Measurements from ENCODE around the gene COL5A3.

COL5A3 gene

DNA sequence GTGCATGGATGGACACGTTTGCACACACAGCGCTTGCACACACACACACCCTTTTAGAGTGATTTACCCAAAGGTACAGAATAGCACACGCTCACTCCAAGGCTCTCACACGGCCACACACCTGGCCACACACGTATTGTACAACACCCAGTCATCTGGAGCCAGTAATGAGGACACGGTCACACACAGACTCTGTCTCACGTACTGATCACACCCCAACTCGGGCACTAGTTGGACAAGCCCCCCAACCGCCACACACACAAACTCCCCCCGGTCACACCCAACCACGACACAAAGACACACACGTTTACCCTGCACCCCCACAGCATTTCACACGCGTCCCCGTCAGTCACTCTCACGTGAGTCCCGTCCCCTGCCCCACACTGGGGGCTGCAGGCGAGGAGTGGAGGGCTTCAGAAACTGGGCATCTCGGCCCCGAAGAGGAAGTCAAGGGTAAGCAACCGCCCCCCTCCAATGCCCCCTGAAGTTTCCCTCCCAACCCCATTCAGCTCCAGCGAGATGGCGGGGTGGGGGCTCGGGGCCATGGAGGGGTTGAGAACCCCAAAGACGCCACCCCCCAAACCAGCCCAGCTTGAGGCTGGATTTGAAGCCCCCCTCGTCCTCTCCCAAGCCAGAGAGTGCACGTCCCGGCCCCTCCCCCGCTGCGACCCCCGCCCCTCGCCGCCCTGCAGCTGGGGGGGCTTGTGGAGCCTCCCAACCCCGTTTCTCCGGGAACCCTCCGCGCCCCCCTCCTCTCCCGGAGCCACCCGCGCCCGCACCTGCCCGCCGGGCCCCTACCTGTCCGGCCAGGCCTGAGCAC is 74.6 kb downstream of the COL5A3 start:
- Histone ChIP-seq H4K8ac (ENCODE audit: low read length) (no peak overlapping the region), H3K27ac (ENCODE audit: low read length, poor library complexity, severe bottlenecking) (no peak overlapping the region), H3K9me3 (ENCODE audit: control insufficient read depth, low read length) (no peaks in the 10 kb centered on the region), H4K91ac (ENCODE audit: low read length) (no peak overlapping the region), H3K36me3 (ENCODE audit: control insufficient read depth in 1 of 2, insufficient read depth in 2 of 2, low read depth in 1 of 2, low read length in 2 of 2) (no peaks in the 10 kb centered on the region), H3K18ac (ENCODE audit: low read depth in 1 of 2, low read length in 2 of 2) (peak overlapping the region; percentile 4 to 28), H3K4me3 (ENCODE audit: insufficient read depth in 1 of 2, low read depth in 1 of 2, low read length in 2 of 2) (peak overlapping the region in 1 of 2 experiments; percentile 88), H3K14ac (ENCODE audit: low read length in 2 of 2) (peak overlapping the region in 1 of 2 experiments; percentile 40), H3K4me2 (ENCODE audit: low read length, poor library complexity, severe bottlenecking) (no peak overlapping the region), H2AK5ac (ENCODE audit: low read length, severe bottlenecking) (no peak overlapping the region), H2BK120ac (ENCODE audit: low read depth, low read length) (peak overlapping the region; percentile 39), H3K4me1 (ENCODE audit: control insufficient read depth, insufficient read depth, low read depth, low read length) (peaks cover 10% of the 10 kb centered on the region), H3K79me1 (replicated peaks; ENCODE audit: low read length, poor library complexity, severe bottlenecking) (no peaks in the 10 kb centered on the region), H3K4ac (ENCODE audit: low read depth in 1 of 2, low read length in 2 of 2) (peak overlapping the region in 1 of 2 experiments; percentile 7), H2BK12ac (ENCODE audit: low read length in 2 of 2) (peak overlapping the region in 1 of 2 experiments; percentile 40), H2AFZ (ENCODE audit: low read depth, low read length) (no peak overlapping the region), H2BK15ac (ENCODE audit: low read depth, poor library complexity, severe bottlenecking) (no peak overlapping the region), H3K27me3 (ENCODE audit: control insufficient read depth in 1 of 2, insufficient read depth in 1 of 2, low read length in 2 of 2) (peaks cover 33 to 52% of the 10 kb centered on the region in 2 experiments), H3K9ac (ENCODE audit: low read length) (peak overlapping the region; percentile 57), H2BK5ac (ENCODE audit: low read depth, low read length, poor library complexity, severe bottlenecking) (no peak overlapping the region), H3K23ac (ENCODE audit: low read length in 2 of 2) (no peak overlapping the region)
- no peak for DNase-seq
- 3% methylated on average over 32 of the region's 44 CpGs for WGBS

DNA sequence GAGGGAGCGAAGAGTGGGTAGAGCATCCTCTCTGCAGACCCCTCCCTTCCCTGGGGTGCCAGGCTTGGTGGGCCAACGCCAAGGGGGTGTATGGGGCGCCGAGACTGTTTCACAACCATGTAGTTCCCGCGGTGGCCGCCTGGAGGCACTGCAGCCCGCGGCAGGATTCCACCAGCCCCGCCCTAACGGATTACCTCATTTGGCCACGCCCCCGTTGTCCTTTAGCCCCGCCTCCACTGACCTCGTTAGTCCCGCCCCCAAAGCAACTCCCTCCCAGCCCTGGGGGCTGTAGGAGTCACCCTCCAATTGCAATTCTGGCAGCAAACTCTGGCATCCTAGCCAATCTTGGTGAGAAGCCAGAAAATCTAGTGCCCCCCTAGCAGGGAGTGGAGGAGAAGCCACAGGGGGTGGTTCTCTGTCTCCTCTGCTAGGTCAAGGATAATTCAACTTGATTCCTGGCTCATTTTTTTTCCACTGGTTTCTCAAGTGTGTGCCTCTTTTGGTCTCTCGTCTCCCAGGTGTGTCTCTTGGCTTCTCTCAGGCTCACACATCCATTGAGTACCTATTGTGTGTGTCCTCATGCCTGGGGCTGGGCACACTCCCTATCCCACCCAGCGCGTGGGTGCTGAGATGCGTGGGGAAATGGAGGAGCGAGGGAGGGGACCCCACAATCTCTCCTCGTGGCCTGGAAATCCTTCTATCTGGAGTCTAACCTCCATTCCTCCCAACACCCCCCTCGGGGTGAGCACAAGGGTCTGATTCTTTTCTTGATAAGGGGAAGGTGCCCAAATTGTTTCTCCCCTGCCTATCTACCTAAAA is 76.0 kb downstream of the COL5A3 start:
- peaks cover 10% of the 10 kb centered on the region for H3K4me1 ChIP-seq (ENCODE audit: control insufficient read depth, insufficient read depth, low read depth, low read length)
- H3K4me3 ChIP-seq (ENCODE audit: insufficient read depth in 1 of 2, low read depth in 1 of 2, low read length in 2 of 2) = peak overlapping the region in 1 of 2 experiments; percentile 88
- H3K23ac ChIP-seq (ENCODE audit: low read length in 2 of 2) = no peak overlapping the region
- no peaks in the 10 kb centered on the region for H3K9me3 ChIP-seq (ENCODE audit: control insufficient read depth, low read length)
- H2BK12ac ChIP-seq (ENCODE audit: low read length in 2 of 2) = no peak overlapping the region
- H3K9ac ChIP-seq (ENCODE audit: low read length) = peak overlapping the region; percentile 20
- DNase-seq = peak; percentile 72
- no peak overlapping the region for H3K14ac ChIP-seq (ENCODE audit: low read length in 2 of 2)
- peaks cover 33 to 47% of the 10 kb centered on the region in 2 experiments for H3K27me3 ChIP-seq (ENCODE audit: control insufficient read depth in 1 of 2, insufficient read depth in 1 of 2, low read length in 2 of 2)
- H3K36me3 ChIP-seq (ENCODE audit: control insufficient read depth in 1 of 2, insufficient read depth in 2 of 2, low read depth in 1 of 2, low read length in 2 of 2) = no peaks in the 10 kb centered on the region
- H3K18ac ChIP-seq (ENCODE audit: low read depth in 1 of 2, low read length in 2 of 2) = no peak overlapping the region
- H2BK5ac ChIP-seq (ENCODE audit: low read depth, low read length, poor library complexity, severe bottlenecking) = no peak overlapping the region
- H3K4me2 ChIP-seq (ENCODE audit: low read length, poor library complexity, severe bottlenecking) = no peak overlapping the region
- H2BK120ac ChIP-seq (ENCODE audit: low read depth, low read length) = no peak overlapping the region
- H4K91ac ChIP-seq (ENCODE audit: low read length) = no peak overlapping the region
- WGBS = 12% methylated on average over 19 of the region's 23 CpGs
- no peak overlapping the region for H3K27ac ChIP-seq (ENCODE audit: low read length, poor library complexity, severe bottlenecking)
- H2BK15ac ChIP-seq (ENCODE audit: low read depth, poor library complexity, severe bottlenecking) = no peak overlapping the region
- H3K79me1 ChIP-seq (replicated peaks; ENCODE audit: low read length, poor library complexity, severe bottlenecking) = no peaks in the 10 kb centered on the region
- no peak overlapping the region for H2AK5ac ChIP-seq (ENCODE audit: low read length, severe bottlenecking)
- no peak overlapping the region for H3K4ac ChIP-seq (ENCODE audit: low read depth in 1 of 2, low read length in 2 of 2)
- no peak overlapping the region for H4K8ac ChIP-seq (ENCODE audit: low read length)
- H2AFZ ChIP-seq (ENCODE audit: low read depth, low read length) = no peak overlapping the region

DNA sequence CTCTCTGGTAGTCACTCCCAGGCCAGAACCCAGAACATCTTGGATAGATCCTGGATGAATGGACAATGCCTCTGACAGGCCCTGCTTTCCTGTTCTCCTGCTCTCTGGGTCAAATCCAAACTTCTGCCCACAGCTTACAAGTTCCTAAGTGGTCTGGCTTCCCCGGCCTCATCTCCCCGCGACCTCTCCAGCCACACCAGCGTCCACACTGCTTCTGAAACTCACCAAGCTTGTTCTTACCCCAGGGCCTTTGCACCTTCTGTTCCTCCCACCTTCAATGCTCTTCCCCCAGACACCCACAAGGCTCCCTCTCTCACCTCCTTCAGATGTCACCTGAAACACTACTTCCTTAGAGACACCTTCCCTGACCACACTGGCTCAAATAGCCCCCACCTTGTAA is 77.5 kb downstream of the COL5A3 start:
- Histone ChIP-seq H2AFZ (ENCODE audit: low read depth, low read length) (no peak overlapping the region), H4K91ac (ENCODE audit: low read length) (no peak overlapping the region), H3K27ac (ENCODE audit: low read length, poor library complexity, severe bottlenecking) (no peak overlapping the region), H3K9ac (ENCODE audit: low read length) (no peak overlapping the region), H3K9me3 (ENCODE audit: control insufficient read depth, low read length) (no peaks in the 10 kb centered on the region), H3K27me3 (ENCODE audit: control insufficient read depth in 1 of 2, insufficient read depth in 1 of 2, low read length in 2 of 2) (peaks cover 33 to 42% of the 10 kb centered on the region in 2 experiments), H4K8ac (ENCODE audit: low read length) (no peak overlapping the region), H3K4me2 (ENCODE audit: low read length, poor library complexity, severe bottlenecking) (no peak overlapping the region), H3K18ac (ENCODE audit: low read depth in 1 of 2, low read length in 2 of 2) (no peak overlapping the region), H3K4me3 (ENCODE audit: insufficient read depth in 1 of 2, low read depth in 1 of 2, low read length in 2 of 2) (no peak overlapping the region), H2BK12ac (ENCODE audit: low read length in 2 of 2) (no peak overlapping the region), H3K4ac (ENCODE audit: low read depth in 1 of 2, low read length in 2 of 2) (no peak overlapping the region), H3K14ac (ENCODE audit: low read length in 2 of 2) (no peak overlapping the region), H2BK120ac (ENCODE audit: low read depth, low read length) (no peak overlapping the region), H3K4me1 (ENCODE audit: control insufficient read depth, insufficient read depth, low read depth, low read length) (peaks cover 10% of the 10 kb centered on the region), H3K36me3 (ENCODE audit: control insufficient read depth in 1 of 2, insufficient read depth in 2 of 2, low read depth in 1 of 2, low read length in 2 of 2) (no peaks in the 10 kb centered on the region), H3K79me1 (replicated peaks; ENCODE audit: low read length, poor library complexity, severe bottlenecking) (no peaks in the 10 kb centered on the region), H2BK15ac (ENCODE audit: low read depth, poor library complexity, severe bottlenecking) (no peak overlapping the region), H2AK5ac (ENCODE audit: low read length, severe bottlenecking) (no peak overlapping the region), H3K23ac (ENCODE audit: low read length in 2 of 2) (no peak overlapping the region), H2BK5ac (ENCODE audit: low read depth, low read length, poor library complexity, severe bottlenecking) (no peak overlapping the region)
- WGBS = 87% methylated on average over 4 of the region's 4 CpGs
- no peak for DNase-seq

DNA sequence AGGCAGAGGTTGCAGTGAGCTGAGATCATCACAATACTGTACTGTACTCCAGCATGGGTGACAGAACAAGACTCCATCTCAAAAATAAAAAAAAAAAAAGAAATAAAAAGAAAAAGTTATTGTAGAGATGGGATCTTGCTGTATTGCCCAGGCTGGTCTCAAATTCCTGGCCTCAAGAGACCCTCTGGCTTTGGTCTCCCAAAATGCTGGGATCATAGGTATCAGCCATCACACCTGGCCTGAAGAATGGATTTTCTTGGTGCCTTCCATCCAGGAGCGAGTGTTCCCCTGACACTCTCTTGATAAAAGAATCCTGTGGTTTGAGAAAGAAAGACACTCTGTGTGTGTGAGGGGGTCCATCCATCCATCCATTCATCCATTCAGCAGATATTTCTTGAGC is 78.7 kb downstream of the COL5A3 start:
- no peak overlapping the region for H2BK12ac ChIP-seq (ENCODE audit: low read length in 2 of 2)
- DNase-seq = no peak
- no peak overlapping the region for H4K91ac ChIP-seq (ENCODE audit: low read length)
- peaks cover 28 to 34% of the 10 kb centered on the region in 2 experiments for H3K27me3 ChIP-seq (ENCODE audit: control insufficient read depth in 1 of 2, insufficient read depth in 1 of 2, low read length in 2 of 2)
- H2AK5ac ChIP-seq (ENCODE audit: low read length, severe bottlenecking) = no peak overlapping the region
- no peaks in the 10 kb centered on the region for H3K36me3 ChIP-seq (ENCODE audit: control insufficient read depth in 1 of 2, insufficient read depth in 2 of 2, low read depth in 1 of 2, low read length in 2 of 2)
- no peak overlapping the region for H3K4me3 ChIP-seq (ENCODE audit: insufficient read depth in 1 of 2, low read depth in 1 of 2, low read length in 2 of 2)
- no peak overlapping the region for H3K23ac ChIP-seq (ENCODE audit: low read length in 2 of 2)
- H3K14ac ChIP-seq (ENCODE audit: low read length in 2 of 2) = no peak overlapping the region
- H2BK15ac ChIP-seq (ENCODE audit: low read depth, poor library complexity, severe bottlenecking) = no peak overlapping the region
- no peak overlapping the region for H3K18ac ChIP-seq (ENCODE audit: low read depth in 1 of 2, low read length in 2 of 2)
- no peak overlapping the region for H3K4me2 ChIP-seq (ENCODE audit: low read length, poor library complexity, severe bottlenecking)
- H2AFZ ChIP-seq (ENCODE audit: low read depth, low read length) = no peak overlapping the region
- no peaks in the 10 kb centered on the region for H3K79me1 ChIP-seq (replicated peaks; ENCODE audit: low read length, poor library complexity, severe bottlenecking)
- peaks cover 10% of the 10 kb centered on the region for H3K4me1 ChIP-seq (ENCODE audit: control insufficient read depth, insufficient read depth, low read depth, low read length)
- no peak overlapping the region for H3K9ac ChIP-seq (ENCODE audit: low read length)
- H3K9me3 ChIP-seq (ENCODE audit: control insufficient read depth, low read length) = no peaks in the 10 kb centered on the region
- no CpG with 5 or more reads among the region's 1 CpG for WGBS
- no peak overlapping the region for H2BK120ac ChIP-seq (ENCODE audit: low read depth, low read length)
- H2BK5ac ChIP-seq (ENCODE audit: low read depth, low read length, poor library complexity, severe bottlenecking) = no peak overlapping the region
- no peak overlapping the region for H4K8ac ChIP-seq (ENCODE audit: low read length)
- no peak overlapping the region for H3K4ac ChIP-seq (ENCODE audit: low read depth in 1 of 2, low read length in 2 of 2)
- no peak overlapping the region for H3K27ac ChIP-seq (ENCODE audit: low read length, poor library complexity, severe bottlenecking)
